Gastrocnemius medialis (tissue), 4 donors: ENCODE measurements around the gene CMTM7.

Experiments used
- POLR2A ChIP-seq, 2 donors: fragments of 450-650 bp; IDR thresholded peaks; one replicate each; pipeline ENCODE4 v1.6.1; 2017; ENCODE audit warnings: antibody characterized with exemption in 2 of 2, mild to moderate bottlenecking in 2 of 2, moderate library complexity in 2 of 2
- TF ChIP-seq, protein P1 (sequence below), 5 experiments: fragments of 450-650 bp in 3 of 5; fragments of 200-600 bp in 2 of 5; sonication (generic) in 2 of 5; IDR thresholded peaks in 4 of 5; conservative IDR thresholded peaks in 1 of 5; 1 replicate in 4 of 5; 2 replicates in 1 of 5; pipeline ENCODE4 v1.5.1; 2016 to 2019; ENCODE audit warnings: antibody characterized with exemption in 5 of 5, mild to moderate bottlenecking in 3 of 5, moderate library complexity in 3 of 5

DNA sequence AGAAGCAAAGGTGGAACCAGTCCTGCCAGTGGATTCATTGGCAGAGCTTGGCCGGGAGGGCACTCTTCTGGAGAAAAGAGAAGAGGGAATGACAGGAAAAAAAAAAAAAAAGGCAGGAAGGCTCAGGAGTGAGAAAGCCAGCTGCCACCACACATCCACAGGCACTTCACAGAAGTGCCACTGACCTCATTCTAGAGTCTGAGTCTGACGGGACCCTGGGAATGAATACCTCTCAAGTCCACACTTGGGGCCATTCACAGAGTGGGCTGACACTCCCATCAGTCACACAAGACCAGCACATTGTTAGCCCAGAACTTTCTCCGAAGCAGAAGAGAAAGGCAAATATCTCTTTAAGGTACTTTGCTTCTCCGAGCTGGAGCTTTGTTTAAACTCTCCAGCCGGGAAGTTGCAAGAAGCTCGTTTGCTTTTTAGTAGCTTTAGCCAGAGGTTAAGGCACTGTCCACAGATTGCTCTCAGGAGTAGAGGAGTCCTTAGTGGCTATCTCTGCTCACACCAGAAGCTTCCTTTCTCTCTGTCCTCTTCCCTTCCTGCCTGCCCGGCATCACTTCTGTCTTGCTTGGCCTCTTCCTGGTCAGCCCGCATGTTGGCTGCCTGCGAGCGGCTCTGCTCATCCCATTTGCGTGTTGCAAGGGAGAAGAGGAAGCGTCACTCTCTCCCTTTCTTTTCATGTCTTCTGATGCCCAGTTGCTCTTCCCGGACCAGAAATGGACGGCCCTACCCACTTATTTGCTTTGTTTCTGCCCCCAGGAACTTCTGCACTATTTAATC lies 57.2 kb downstream of the CMTM7 start:
- TF ChIP-seq, protein P1, sequence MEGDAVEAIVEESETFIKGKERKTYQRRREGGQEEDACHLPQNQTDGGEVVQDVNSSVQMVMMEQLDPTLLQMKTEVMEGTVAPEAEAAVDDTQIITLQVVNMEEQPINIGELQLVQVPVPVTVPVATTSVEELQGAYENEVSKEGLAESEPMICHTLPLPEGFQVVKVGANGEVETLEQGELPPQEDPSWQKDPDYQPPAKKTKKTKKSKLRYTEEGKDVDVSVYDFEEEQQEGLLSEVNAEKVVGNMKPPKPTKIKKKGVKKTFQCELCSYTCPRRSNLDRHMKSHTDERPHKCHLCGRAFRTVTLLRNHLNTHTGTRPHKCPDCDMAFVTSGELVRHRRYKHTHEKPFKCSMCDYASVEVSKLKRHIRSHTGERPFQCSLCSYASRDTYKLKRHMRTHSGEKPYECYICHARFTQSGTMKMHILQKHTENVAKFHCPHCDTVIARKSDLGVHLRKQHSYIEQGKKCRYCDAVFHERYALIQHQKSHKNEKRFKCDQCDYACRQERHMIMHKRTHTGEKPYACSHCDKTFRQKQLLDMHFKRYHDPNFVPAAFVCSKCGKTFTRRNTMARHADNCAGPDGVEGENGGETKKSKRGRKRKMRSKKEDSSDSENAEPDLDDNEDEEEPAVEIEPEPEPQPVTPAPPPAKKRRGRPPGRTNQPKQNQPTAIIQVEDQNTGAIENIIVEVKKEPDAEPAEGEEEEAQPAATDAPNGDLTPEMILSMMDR (IDR thresholded peaks at IDR 0.05 in 4 of 5, conservative IDR thresholded peaks at IDR 0.05 in 1 of 5) = no peak
- no peak for TF ChIP-seq POLR2A (IDR thresholded peaks at IDR 0.05)
